ENCODE data around the gene IL10.

The IL10 gene

GRCh38 chr1:206772243-206772937, at the start of gene IL10:
Gene IL10, minus strand, starts transcription at chr1:206772494. Its CDS starts 59 bp downstream, at chr1:206772435.
- no peak for DNase-seq (ENCODE audit: low read depth in 1 of 2, low spot score in 1 of 2)

DNA sequence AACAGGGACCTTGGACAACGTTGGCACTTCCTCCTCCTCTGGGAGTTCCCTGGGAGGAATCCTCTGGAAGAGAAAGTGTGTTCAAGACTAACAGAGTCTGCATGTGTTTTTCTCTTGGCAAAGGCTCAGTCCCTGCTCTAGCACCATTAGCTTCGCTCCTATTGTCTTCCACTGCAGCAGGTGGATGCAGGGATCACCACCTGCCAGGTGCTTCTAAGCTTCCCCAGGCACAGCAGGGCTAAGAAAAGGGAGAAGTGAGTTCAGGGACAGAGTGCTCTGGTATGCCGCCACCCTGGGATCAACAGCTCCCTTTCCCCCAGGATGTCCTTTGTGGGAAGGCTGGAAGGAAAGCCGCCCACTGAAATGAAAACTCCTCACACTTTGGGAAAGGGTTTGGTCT, 49.2 kb upstream of the IL10 start:
- no peak for DNase-seq (ENCODE audit: low read depth in 1 of 2, low spot score in 1 of 2)

DNA sequence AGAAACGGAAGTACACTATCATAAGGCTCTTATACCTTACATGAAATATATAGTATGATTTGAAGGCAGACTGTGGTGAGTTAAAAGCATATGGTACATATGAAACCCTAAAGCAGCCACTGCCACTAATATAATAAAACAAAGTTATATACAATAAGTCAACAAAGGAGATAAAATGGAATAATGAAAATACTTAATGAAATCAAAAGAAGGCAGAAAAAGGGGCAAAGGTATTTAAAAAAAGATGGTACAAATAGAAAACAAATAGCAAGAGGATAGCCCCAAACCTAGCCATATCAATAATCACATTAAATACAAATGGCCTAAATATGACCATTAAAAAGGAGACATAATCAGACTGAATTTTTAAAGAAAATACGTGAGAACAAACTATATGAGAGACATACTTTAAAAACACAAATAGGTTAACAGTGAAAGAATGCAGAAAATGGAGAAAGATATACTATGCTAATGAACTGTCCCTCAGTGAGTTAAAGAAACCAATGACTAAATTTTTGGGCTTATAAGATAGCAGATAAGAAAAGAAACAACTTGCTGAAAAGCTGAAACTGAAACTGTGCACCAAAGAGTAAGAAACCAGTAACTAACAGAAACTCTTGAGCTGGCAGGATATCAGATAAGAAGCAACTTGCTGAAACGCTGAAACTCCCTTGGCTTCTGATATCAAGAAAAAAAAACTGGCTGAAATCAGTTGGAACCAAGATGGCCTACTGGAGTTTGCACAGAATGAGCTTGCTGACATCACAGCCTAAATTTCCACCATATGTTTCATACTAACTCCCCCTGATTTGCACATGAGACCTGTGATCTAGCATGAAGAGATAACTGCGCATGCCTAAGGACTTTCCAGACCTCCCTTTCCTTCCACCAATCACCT, 44.3 kb upstream of the IL10 start:
- no peak for DNase-seq (ENCODE audit: low read depth in 1 of 2, low spot score in 1 of 2)

DNA sequence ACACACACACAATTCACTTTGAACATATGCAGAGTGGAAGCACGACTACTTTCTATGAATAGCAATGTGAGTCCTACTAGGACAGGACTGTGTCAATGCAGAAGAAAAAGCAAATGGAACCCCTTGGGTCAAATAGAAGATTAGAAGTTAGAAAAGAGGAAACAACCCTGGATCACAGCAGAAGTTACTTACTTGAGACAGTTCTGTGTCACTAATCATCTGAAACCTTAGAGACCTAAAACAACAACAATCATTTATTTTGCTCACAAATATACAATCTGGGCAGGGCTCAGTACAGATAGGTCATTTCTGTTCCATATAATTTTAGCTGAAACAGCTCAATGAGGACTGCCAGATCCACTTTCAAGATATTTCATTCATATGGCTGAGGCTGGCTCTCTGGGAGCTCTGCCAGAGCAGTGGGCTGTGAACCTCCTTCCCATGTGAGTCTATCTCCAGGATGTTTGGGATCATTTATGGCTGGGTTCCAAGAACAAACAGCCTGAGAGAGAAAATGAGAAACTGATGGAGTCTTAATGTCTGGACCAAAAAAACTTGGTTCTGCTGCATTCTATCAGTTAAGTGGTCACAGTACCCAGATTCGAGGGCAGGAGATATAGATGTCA, 42.5 kb upstream of the IL10 start:
- no peak for DNase-seq (ENCODE audit: low read depth in 1 of 2, low spot score in 1 of 2)

DNA sequence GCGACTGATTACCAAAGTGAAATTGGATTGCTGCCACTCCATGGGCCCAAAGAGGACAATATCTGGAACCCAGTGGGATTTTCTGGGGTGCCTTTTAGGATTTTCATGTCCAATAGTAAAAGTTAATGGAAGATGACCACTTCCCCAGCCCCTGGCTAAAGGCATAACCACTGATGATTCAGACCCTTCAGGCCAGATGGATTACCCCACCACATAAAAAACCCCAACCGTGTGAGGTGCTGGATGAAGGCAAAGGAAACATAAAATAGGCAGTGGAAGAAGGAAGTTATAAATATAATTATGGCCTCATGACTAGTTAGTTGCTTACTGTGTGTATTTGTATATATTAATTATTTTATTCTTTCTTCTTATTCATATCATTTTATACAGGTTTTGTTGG, 40.2 kb upstream of the IL10 start:
- no peak for DNase-seq (ENCODE audit: low read depth in 1 of 2, low spot score in 1 of 2)

- no peak for DNase-seq (ENCODE audit: low read depth in 1 of 2, low spot score in 1 of 2)
Observed at GRCh38 chr1:206809504-206810084, 37.3 kb upstream of the IL10 start.

DNA sequence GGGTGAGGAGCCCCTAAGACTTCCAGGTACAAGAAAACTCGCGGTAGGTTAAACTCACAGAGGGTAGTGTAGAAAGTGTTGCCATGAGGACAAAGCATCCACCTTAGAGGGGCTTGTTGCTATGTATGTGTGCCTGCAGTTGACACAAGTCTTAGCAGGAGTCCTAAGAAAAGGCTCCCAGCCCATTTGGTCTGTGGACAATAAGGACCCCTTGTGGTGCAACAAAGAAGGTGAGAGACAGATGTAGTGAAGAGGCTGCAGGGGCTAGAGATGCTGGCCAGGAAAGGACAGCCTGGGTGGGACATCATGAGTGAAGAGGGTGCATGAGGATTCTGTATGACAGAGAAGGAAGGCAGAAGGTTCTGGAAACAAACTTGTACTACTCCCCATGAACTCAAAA, 36.3 kb upstream of the IL10 start:
- DNase-seq (ENCODE audit: low read depth in 1 of 2, low spot score in 1 of 2), result peak in 1 of 2 donors; percentile 20

DNA sequence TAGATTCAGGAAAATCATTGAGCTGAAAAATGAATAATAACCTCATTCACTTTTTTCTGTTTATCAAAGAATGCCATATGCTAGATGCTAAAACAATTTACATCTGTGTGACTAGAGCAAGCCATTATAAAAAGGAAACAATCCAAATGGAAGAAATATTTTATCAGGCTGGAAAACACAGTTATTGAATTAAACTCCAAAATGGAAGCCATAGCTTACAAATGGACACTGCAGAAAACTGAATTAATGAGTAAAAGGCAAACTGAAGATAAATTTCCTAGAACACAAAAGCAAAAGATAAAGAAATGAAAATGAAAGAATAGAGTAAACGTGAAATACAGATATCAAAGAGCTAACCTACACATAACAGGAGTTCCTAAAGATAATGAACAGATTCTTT, 33.1 kb upstream of the IL10 start:
- DNase-seq (ENCODE audit: low read depth in 1 of 2, low spot score in 1 of 2), result no peak

GRCh38 chr1:206804156-206804737, 32.0 kb upstream of the IL10 start:
- no peak for DNase-seq (ENCODE audit: low read depth in 1 of 2, low spot score in 1 of 2)

DNA sequence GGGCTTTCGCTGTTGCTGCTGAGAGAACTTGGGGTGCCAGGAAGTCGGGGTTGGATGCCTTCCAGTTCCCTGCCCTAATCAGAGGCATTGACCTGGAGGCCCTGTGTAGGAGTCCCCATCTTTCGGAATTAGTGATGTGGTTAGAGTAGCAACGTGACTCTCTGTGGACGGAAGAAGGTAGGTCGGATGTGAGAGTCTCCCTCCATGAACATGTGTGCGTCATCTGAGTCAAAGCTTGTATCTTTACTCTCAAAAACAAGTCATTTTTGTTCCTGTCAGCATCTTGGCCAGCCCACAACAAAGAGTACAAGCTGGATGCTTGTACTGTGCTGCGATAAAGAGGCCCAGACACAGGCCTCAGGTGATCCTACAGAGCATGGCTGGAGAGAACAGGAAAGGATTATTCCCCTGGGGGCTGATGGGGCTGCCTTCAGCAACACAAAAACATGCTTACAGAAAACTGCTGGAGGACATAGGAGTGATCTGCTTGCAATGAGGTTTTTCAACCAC, 31.0 kb upstream of the IL10 start:
- DNase-seq (ENCODE audit: low read depth in 1 of 2, low spot score in 1 of 2), result peak; percentile 29 to 57

- no peak for DNase-seq (ENCODE audit: low read depth in 1 of 2, low spot score in 1 of 2)
Observed at GRCh38 chr1:206802401-206802800, 30.1 kb upstream of the IL10 start.

DNA sequence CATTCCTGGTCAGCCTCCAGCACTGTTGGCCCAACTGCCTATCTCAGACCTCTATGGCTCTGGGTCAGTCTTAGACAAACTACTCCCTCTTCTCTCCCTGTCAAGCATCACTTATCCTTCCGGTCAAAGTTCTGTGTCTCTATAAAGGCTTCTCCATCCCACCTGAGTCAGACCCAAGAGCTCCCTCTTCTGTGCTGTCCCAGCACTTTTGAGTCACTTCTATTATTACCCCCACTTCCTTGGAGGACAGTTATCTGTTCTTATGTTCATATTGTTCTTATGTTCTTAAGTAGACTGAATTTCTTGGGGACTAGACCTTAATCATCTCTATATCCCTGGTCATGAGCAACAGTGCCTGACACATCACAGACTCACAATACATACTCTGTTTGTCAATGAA, 29.2 kb upstream of the IL10 start:
- no peak for DNase-seq (ENCODE audit: low read depth in 1 of 2, low spot score in 1 of 2)

GRCh38 chr1:206800891-206801290, 28.6 kb upstream of the IL10 start:
- DNase-seq (ENCODE audit: low read depth in 1 of 2, low spot score in 1 of 2), result no peak

- DNase-seq (ENCODE audit: low read depth in 1 of 2, low spot score in 1 of 2), result no peak
Observed at GRCh38 chr1:206800411-206800810, 28.1 kb upstream of the IL10 start.

DNA sequence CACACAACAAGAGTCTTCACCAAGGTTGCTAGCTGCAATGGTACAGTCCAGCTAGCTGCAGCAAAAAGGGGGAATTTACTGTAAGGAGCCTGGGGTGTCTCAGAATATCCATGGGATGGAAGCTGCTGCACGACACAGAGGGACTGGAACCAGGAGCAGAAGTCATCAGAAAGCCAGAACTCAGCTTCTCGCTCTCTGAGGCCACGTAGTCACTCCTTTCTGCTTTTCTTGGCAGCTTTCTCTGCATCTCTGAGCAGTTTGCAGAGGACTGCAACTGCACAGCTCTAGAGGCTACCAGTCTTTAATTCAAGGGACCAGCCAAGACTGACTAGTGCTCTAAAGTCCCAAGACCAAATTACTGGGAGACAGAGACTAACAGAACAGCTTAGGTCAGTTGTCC, 27.0 kb upstream of the IL10 start:
- no peak for DNase-seq (ENCODE audit: low read depth in 1 of 2, low spot score in 1 of 2)

GRCh38 chr1:206798384-206798996, 26.2 kb upstream of the IL10 start:
- no peak for DNase-seq (ENCODE audit: low read depth in 1 of 2, low spot score in 1 of 2)

DNA sequence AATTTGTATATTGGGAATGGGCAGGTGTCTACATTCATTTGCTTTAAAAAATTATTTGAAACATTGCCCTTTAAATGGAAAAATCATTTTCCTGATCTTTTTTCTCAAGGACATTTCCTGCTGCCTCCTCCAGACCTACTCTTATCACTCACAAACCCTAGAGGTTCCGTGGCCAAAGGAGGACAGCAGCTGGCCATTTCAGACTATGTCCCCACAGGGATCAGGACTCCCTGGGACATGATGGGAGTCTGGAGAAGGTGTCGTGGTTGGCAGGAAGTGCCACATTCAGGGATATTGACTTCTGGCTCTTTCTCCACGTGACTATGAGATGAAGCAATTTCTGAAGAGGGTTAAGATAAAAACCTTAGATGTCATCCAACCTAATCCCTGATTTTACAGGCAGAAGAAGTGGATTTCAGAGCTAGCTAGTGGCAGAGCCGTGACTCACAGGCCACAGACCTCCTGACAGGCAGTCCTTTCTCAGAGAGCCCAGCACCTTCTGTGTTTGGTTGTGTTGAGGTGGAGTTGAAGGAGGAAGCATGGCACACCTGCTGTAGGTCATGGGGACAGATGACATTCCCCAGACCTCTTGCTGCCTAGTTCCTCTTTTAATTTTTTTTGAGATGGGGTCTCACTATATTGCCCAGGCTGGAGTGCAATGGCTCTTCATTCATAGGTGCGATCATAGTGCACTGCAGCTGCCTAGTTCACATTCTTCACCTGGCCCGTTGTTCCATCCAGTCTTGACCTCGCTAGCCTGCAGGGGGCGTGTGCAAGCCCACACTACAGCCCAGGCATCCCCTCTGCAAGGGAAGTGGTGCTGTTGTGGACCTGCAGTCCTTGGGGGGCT, 25.5 kb upstream of the IL10 start:
- no peak for DNase-seq (ENCODE audit: low read depth in 1 of 2, low spot score in 1 of 2)

DNA sequence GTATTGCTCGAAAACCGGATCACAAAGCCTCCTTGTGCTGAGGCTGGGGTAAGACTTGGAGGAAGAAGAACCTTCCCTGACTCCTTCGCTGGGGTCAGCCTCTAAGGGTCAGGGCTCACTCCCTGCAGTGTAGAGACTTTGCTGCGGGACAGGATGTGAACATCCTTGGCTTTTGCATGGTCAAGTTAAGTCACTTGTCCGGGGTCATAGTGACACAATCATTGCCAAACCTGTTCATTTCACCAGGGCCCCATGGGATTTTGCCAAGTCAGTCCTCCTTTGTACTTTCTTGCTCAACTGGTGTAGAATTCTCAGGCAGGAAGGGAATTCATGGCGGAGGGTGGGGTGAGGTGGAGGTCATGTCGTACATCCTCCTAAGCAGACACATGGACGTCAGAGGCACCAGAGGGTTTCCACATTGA, 24.7 kb upstream of the IL10 start:
- DNase-seq (ENCODE audit: low read depth in 1 of 2, low spot score in 1 of 2), result no peak

DNA sequence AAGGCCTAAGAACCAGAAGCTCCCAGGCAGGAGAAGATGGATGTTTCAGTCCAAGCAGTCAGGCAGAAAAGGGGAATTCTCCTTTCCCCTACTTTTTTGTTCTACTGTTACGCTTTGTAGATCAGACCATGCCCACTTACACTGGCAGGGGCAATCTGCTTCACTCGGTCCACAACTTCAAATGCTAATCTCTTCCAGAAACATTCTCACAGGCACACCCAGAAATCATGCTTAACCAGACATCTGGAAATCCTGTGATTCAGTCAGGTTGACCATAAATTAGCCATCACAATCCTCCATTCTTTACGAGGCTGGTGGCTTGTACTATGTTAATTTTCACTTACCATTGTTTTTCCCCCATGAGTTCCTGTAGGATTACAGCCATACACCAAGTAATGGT, 23.8 kb upstream of the IL10 start:
- no peak for DNase-seq (ENCODE audit: low read depth in 1 of 2, low spot score in 1 of 2)
